Heart left ventricle (tissue), 13 donors: ENCODE data around the gene UBN2.
"Not testable (repeated sequence)": the region's sequence is repeated elsewhere in the genome, so short reads cannot be mapped to it uniquely, and the experiment has no call there.

ENCODE experiments used
- CTCF ChIP-seq, 12 donors: fragments of 200-600 bp; sonication (generic) in 4 of 12; IDR thresholded peaks; one replicate each; pipeline versions ENCODE4 v1.5.0 to v1.8.0; 2018 to 2022; ENCODE audit warnings: antibody characterized with exemption in 12 of 12, mild to moderate bottlenecking in 5 of 12
- POLR2A ChIP-seq, 2 donors: fragments of 450-650 bp; IDR thresholded peaks; one replicate each; pipeline ENCODE4 v1.6.1; 2017; ENCODE audit warnings: antibody characterized with exemption in 2 of 2, mild to moderate bottlenecking in 2 of 2, moderate library complexity in 2 of 2
- donor health status: ischemic (EF 13 %, LVEDD 7.1; RV severe dilation, severe dysfunction).
- donor health status: DM: no; HTN: yes; CAD: no.
- donor health status: DM: no; HTN: no; CAD: no.
- donor health status: ischemic (EF 25% LVEDD 6.9; RV normal size, moderate dysfunction).
- donor health status: ischemic (EF 25% LVEDD 5.7; RV mildly dilated, moderate dysfunction).
- donor health status: ischemic (EF 35%, LVEDD 5.7; RV mildly dilated, moderate dysfunction).
- donor health status: nonischemic (EF 11% LVEDD 7.7; RV severe dilation, severe dysfunction).
- donor health status: DM: yes; HTN: yes; CAD: no.
- donor health status: PGD.
- donor health status: ischemic (EF 29% LVEDD 5.4; RV normal size, mild dysfunction).
- donor health status: nonischemic (EF 23%, LVEDD 6.1; RV moderate dilation, normal function).

GRCh38 chr7:139333443-139333842 is 102.4 kb downstream of the UBN2 start:
- not testable (repeated sequence) for TF ChIP-seq POLR2A, CTCF (IDR thresholded peaks at IDR 0.05)
